Thyroid gland (tissue), 4 donors: Measurements from ENCODE around the gene TRABD2B. TPM values are rescaled to one million over a fixed set of nuclear protein-coding genes. Genes with fewer than 3 reads are reported as not detected.

Experiments
- DNase-seq, 2 donors: peaks; one replicate each; pipeline ENCODE4 v3.0.0-alpha.2; 2019
- H3K27ac ChIP-seq, 3 donors: fragments of 200-600 bp; sonication (generic); 1 replicate in 2 of 3; 2 replicates in 1 of 3; pipeline ENCODE4 v1.5.1; 2016 to 2019; ENCODE audit warnings: mild to moderate bottlenecking in 1 of 3, moderate library complexity in 1 of 3
- H3K27me3 ChIP-seq: fragments of 200-600 bp; sonication (generic); one replicate; pipeline ENCODE4 v1.5.1; 2019
- H3K36me3 ChIP-seq, 2 donors: fragments of 200-600 bp; sonication (generic); one replicate each; pipeline ENCODE4 v1.5.1; 2016 to 2019
- H3K4me1 ChIP-seq, 2 donors: fragments of 200-600 bp; sonication (generic); one replicate each; pipeline ENCODE4 v1.5.1; 2017 to 2019
- H3K4me3 ChIP-seq, 3 donors: fragments of 200-600 bp; sonication (generic); replicated peaks in 1 of 3; 1 replicate in 2 of 3; 2 replicates in 1 of 3; pipeline ENCODE4 v1.5.1; 2016; ENCODE audit warnings: mild to moderate bottlenecking in 1 of 3
- H3K9me3 ChIP-seq: fragments of 200-600 bp; sonication (generic); one replicate; pipeline ENCODE4 v1.5.1; 2017
- POLR2A ChIP-seq, 2 donors: fragments of 450-650 bp; IDR thresholded peaks; one replicate each; pipeline ENCODE4 v1.6.1; 2017; ENCODE audit warnings: antibody characterized with exemption in 2 of 2, mild to moderate bottlenecking in 2 of 2, moderate library complexity in 1 of 2
- WGBS, 2 donors: methylation state at CpG; one replicate each; pipeline ENCODE4 v1.1.5; 2017; 5-methylcytosine and 5-hydroxymethylcytosine counted together
- intact Hi-C: fragments of 100-400 bp; cut with DNase I; formaldehyde crosslinking; loops from one replicate; pipeline ENCODE4 v1.15.1; 2023
- total RNA-seq, 4 donors: library from RNA; depleted of rRNA; stranded (reverse); fragments of >200 nt; gene quantifications; one replicate each; pipeline ENCODE4 v1.2.3, GENCODE V29; 2016
- TF ChIP-seq, protein P1 (sequence below), 6 experiments: fragments of 200-600 bp in 3 of 6; fragments of 450-650 bp in 3 of 6; sonication (generic) in 3 of 6; IDR thresholded peaks; one replicate each; pipeline ENCODE4 v1.5.1; 2016 to 2019; ENCODE audit warnings: antibody characterized with exemption in 6 of 6, mild to moderate bottlenecking in 2 of 6, inconsistent platforms in 1 of 6, moderate library complexity in 1 of 6

TRABD2B gene
- total RNA-seq, 4 donors from 2014 or later = 0.34 to 1.1 (median 0.63) TPM

- intact Hi-C loops = no loop called here
- Histone ChIP-seq H3K9me3 (no peaks in the 10 kb centered on the region), H3K36me3 (no peaks in the 10 kb centered on the region), H3K4me3 (no peak overlapping the region), H3K27me3 (no peaks in the 10 kb centered on the region), H3K27ac (no peak overlapping the region), H3K4me1 (no peaks in the 10 kb centered on the region)
- no peak for DNase-seq
- 77 to 85% methylated on average over 9 of the region's 9 CpGs for WGBS, 2 donors
- TF ChIP-seq, protein P1, sequence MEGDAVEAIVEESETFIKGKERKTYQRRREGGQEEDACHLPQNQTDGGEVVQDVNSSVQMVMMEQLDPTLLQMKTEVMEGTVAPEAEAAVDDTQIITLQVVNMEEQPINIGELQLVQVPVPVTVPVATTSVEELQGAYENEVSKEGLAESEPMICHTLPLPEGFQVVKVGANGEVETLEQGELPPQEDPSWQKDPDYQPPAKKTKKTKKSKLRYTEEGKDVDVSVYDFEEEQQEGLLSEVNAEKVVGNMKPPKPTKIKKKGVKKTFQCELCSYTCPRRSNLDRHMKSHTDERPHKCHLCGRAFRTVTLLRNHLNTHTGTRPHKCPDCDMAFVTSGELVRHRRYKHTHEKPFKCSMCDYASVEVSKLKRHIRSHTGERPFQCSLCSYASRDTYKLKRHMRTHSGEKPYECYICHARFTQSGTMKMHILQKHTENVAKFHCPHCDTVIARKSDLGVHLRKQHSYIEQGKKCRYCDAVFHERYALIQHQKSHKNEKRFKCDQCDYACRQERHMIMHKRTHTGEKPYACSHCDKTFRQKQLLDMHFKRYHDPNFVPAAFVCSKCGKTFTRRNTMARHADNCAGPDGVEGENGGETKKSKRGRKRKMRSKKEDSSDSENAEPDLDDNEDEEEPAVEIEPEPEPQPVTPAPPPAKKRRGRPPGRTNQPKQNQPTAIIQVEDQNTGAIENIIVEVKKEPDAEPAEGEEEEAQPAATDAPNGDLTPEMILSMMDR (IDR thresholded peaks at IDR 0.05) = no peak
- no peak for TF ChIP-seq POLR2A (IDR thresholded peaks at IDR 0.05)
Measured at GRCh38 chr1:47759936-47760629, 237.1 kb downstream of the TRABD2B start.

- no peaks in the 10 kb centered on the region for H3K27me3 ChIP-seq
- H3K27ac ChIP-seq = no peak overlapping the region
- TF ChIP-seq POLR2A (IDR thresholded peaks at IDR 0.05) = no peak
- TF ChIP-seq, protein P1 (IDR thresholded peaks at IDR 0.05) = no peak
- DNase-seq = no peak
- H3K9me3 ChIP-seq = no peaks in the 10 kb centered on the region
- H3K4me3 ChIP-seq = no peak overlapping the region
- 90% methylated on average over 12 of the region's 12 CpGs for WGBS, 2 donors
- H3K4me1 ChIP-seq = no peaks in the 10 kb centered on the region
- H3K36me3 ChIP-seq = no peaks in the 10 kb centered on the region
- intact Hi-C loops = no loop called here
Measured at GRCh38 chr1:47759251-47759935, 237.8 kb downstream of the TRABD2B start.

DNA sequence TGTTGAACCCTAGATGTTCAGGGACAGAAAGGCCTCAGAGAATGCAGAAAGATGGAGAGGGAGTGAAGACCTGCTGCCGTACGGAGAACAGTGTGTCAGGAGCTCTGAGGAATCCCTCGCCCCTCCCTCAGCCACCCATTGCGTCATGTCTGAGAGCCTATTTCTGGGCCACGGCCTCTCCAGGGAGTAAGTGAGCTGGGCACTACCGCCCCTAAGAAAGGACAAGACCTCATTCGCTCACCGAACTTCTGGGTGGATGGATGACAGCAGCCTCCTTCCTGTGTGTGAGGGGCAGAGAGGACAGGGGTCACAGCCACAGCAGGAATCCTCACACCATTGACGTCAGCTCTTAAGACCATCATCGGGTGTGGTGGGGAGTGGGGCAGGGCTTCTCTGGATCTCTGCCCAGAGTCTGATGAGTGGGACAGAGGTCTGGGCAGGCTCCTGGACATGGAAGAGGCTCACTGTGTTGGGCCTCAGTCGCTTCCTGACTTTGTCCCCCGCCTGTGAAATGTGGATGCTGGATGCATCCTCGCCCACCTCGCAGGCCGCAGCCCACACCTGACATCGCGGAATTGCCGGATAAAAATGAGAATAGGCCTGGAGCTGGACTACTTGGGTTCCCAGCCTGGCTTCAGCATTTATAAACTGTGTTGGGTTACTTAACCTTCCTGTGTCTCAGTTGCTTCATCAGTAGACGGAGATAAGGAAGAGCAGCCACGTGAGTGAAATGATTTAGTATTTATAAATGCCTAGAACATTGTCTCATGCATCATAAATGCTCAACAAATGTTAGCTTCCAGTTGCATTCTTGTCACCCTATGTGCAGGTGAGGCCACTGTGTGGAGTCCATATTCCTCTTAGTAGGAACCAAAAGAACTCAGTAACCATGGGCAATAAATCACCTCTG is 238.6 kb downstream of the TRABD2B start:
- H3K27me3 ChIP-seq = no peaks in the 10 kb centered on the region
- H3K36me3 ChIP-seq = no peaks in the 10 kb centered on the region
- H3K4me1 ChIP-seq = no peaks in the 10 kb centered on the region
- intact Hi-C loops = no loop called here
- H3K4me3 ChIP-seq = no peak overlapping the region
- WGBS, 2 donors = 70 to 85% methylated on average over 18 to 20 of the region's 20 CpGs
- DNase-seq = no peak
- H3K27ac ChIP-seq = no peak overlapping the region
- no peaks in the 10 kb centered on the region for H3K9me3 ChIP-seq
- TF ChIP-seq, protein P1 (IDR thresholded peaks at IDR 0.05) = no peak
- TF ChIP-seq POLR2A (IDR thresholded peaks at IDR 0.05) = no peak

DNA sequence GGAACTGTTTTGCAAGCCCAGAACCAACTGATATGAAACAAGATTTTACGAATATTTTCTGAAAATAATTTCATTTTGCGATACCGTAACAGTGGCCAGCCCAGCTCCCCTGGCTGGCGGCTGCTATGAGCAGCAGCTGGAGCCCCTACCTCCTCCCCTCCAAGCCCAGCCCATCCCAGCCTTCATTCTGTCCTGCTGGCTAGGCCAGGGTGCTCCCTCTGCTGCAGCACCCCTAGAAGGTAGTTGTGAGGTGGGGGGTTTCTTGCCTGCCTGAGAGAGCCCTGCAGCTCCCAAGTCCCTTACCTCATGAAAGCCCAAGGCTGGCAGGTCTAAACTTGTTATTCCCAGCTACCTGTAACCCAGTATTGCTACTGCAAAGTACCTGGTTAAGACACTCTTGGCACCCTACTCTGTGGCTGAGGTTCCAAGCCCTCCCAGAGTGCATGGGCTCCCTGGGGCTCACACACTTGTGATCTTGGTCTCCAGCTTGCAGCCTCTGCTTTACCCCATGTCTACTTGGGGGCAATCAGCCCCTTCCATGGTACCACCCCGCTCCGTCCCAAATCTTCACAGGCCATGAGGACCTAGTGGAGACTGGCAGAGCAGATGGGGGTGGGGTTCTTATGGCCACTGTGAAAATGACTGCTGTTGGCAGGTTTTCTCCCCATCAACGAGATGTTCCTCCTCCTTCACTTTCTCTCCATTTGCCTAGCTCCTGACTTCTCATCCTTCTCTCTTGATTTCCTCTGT is 239.8 kb downstream of the TRABD2B start:
- 93 to 94% methylated on average over 7 of the region's 7 CpGs for WGBS, 2 donors
- no peaks in the 10 kb centered on the region for H3K27me3 ChIP-seq
- H3K9me3 ChIP-seq = no peaks in the 10 kb centered on the region
- intact Hi-C loops = no loop called here
- no peaks in the 10 kb centered on the region for H3K36me3 ChIP-seq
- no peak for TF ChIP-seq POLR2A (IDR thresholded peaks at IDR 0.05)
- TF ChIP-seq, protein P1 (IDR thresholded peaks at IDR 0.05) = no peak
- H3K4me3 ChIP-seq = no peak overlapping the region
- no peak for DNase-seq
- peaks cover under 1% of the 10 kb centered on the region in 2 donors for H3K4me1 ChIP-seq
- no peak overlapping the region for H3K27ac ChIP-seq
